ENCODE measurements around the gene DOK7.

DNA sequence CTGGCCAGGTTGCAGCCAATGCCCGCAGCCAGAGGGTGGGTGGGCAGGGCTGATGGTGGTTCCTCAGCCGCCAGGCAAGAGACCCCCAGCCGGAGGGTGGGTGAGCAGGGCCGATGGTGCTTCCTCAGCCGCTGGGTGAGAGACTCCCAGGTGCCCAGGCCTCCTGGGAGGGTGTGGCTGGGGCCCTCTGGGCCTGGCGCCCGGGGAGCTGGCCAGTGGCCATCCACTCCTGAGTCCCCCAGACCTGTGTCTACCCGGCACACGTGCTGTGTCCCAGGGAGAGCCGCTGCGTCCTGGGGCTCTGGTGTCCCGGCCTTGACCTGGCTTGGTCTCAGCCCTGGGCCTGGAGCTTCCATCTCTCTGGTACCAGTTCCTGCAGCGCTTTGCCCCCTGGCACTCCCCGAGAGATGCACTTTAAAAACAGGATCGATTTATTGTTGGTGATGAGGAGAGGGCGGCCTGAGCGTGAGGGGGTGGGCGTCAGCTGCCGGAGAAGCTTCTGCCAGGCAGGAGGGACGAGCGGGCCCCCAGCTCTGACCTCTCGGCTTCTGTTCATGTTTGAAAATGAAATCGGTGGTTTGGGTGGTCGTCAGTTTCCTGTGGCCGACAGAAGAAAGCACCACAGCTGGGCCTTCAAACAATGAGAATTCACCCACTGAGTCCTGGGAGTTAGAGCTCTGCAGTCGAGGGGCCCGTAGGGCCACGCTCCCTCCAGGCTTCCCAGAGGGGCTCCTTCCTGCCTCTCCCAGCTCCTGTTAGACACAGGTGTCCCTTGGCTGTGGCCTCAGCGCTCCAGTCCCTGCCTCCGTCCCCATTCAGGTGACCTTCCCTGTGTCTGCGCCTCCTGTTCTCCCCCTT lies 6.5 kb downstream of the DOK7 start:
- TF ChIP-seq, protein P1, sequence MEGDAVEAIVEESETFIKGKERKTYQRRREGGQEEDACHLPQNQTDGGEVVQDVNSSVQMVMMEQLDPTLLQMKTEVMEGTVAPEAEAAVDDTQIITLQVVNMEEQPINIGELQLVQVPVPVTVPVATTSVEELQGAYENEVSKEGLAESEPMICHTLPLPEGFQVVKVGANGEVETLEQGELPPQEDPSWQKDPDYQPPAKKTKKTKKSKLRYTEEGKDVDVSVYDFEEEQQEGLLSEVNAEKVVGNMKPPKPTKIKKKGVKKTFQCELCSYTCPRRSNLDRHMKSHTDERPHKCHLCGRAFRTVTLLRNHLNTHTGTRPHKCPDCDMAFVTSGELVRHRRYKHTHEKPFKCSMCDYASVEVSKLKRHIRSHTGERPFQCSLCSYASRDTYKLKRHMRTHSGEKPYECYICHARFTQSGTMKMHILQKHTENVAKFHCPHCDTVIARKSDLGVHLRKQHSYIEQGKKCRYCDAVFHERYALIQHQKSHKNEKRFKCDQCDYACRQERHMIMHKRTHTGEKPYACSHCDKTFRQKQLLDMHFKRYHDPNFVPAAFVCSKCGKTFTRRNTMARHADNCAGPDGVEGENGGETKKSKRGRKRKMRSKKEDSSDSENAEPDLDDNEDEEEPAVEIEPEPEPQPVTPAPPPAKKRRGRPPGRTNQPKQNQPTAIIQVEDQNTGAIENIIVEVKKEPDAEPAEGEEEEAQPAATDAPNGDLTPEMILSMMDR (IDR thresholded peaks at IDR 0.05): no peak
- no peak for TF ChIP-seq POLR2A (IDR thresholded peaks at IDR 0.05)

All from Peyer's patch (tissue), 4 donors.